Prostate gland (tissue), 2 donors: Measurements from ENCODE around the gene TRRAP.

Experiments
- CTCF ChIP-seq, 4 experiments: fragments of 200-600 bp in 2 of 4; fragments of 450-650 bp in 2 of 4; sonication (generic) in 2 of 4; IDR thresholded peaks; 1 replicate in 3 of 4; 2 replicates in 1 of 4; pipeline ENCODE4 v1.5.1; 2016 to 2019; ENCODE audit warnings: antibody characterized with exemption in 4 of 4, mild to moderate bottlenecking in 2 of 4, moderate library complexity in 2 of 4
- POLR2A ChIP-seq: fragments of 450-650 bp; IDR thresholded peaks from one replicate; pipeline ENCODE4 v1.6.1; 2016; ENCODE audit warnings: antibody characterized with exemption, mild to moderate bottlenecking

GRCh38 chr7:98985406-98985805, 107.1 kb downstream of the TRRAP start:
- TF ChIP-seq CTCF (IDR thresholded peaks at IDR 0.05) (no peak), POLR2A (no peak)
